Measurements from ENCODE around the gene SP9.

The SP9 gene

DNA sequence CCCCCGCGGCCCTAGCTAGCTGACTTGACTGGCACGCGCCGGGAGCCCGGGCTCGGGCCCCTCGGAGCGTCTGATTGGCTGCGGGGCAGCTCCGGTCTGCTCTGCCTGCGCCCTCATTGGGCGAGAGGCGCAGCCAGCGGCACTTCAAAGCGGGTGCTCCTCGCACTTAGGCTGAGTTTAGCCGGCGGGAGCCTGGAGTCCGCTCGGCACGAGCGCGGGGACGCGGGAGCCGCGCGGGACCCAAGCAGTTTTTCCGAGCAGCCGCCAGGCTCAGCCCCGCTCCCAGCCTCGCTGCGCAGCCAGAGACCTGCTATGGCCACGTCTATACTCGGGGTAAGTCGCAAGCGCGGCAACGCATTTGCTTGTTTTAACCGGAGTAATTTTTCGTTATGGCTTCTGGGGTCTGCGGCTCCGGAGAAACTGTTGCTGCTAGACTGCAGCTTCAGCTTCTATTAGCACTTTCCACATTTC lies at the start of gene SP9:
SP9 (plus strand) TSS at position 174 of the 471 bp plus-strand sequence; CDS start at position 313, 139 bp downstream.
- DNase-seq (ENCODE audit: low spot score), result peak; percentile 91

GRCh38 chr2:174286172-174286571 lies 48.6 kb upstream of the SP9 start:
- DNase-seq (ENCODE audit: low spot score), result peak; percentile 27

- no peak for DNase-seq (ENCODE audit: low spot score)
These were observed 41.8 kb upstream of the SP9 start for GRCh38 chr2:174292908-174293307.

DNA sequence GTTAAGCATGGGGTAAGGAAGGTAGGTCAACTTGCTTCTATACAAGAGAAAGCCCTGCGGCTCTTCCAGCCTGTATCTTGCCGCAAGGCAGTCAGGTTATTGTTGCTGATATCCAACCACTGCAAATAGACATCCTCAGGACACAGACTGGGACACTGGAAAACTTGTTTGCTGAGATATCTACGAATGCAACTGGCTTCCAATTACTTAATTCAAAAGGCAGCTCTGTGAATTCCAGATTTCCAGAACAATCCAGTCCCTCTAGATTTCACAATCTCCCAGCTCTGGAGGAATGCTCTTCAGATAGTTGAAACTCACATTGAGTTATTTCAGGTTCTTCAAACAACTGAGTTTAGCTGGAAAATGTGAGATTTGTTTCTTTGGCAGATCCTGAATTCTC lies 34.6 kb upstream of the SP9 start:
- no peak for DNase-seq (ENCODE audit: low spot score)

DNA sequence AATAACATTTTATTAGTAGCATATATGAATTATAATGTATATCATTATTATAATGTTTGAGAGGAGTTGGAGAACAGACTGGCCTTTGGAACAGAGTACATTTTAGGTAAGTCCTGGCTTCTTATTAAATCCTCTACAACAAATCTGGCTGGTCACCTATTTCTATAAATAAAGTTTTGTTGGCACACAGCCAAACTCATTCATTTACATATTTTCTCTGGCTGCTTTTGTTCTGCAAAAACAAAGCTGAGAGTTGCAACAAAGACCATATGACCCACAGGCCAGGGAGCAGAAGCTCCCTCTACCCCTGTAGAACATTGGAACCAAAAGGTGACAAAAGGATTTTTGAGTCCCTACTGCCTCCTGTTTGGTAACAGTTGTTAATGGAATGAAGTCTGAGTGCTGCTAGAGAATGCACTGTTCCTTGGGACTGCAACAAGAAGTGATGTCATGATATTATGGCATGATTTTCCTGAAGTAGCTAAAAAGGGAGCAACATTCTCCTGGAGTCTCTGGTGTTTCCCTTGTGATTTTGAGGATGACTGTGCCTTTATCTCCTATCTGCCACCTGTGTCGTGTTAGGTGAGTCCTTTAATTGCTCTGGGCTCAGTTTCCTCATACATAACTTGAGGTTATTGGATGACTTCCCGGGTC lies 22.0 kb upstream of the SP9 start:
- DNase-seq (ENCODE audit: low spot score), result no peak

- no peak for DNase-seq (ENCODE audit: low spot score)
These were observed 12.6 kb upstream of the SP9 start for GRCh38 chr2:174322149-174322548.

DNA sequence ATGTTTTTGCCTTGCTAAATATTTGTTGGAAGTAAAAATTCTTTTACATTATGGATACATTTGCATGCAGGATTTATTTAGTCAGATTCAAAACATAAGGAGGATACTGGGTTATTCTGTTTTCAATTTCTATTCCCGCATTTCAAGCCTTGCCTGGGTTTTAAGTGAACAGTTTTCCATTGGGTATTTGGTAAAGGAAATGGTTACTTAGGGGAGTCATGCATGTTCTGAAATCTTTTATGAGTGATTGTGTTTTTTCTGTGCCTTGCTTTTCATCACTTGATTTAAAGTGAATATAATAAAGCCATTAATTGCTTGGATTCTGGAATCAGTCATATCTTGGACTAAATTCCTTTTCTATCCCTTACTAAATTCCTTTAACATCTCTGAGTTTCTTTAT lies 12.0 kb upstream of the SP9 start:
- DNase-seq (ENCODE audit: low spot score), result no peak

DNA sequence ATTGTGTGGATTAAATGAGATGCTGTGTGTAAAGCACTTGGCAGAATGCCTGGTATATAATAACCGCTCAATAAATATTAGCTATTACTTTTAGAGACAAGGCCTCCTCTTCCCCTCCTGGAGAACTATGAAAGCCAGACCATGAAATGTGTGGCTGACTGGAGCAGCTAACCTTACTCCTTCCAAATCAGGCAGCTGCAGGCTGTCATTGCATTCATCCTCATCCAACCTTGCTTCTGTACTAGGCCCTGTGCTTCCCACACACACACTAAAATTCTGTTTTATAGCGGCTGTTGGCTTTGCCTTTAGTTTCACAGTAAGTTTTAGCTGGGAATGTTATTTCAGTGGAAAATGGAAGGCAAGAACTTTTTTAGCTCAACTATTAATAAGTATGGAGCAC lies 10.2 kb upstream of the SP9 start:
- no peak for DNase-seq (ENCODE audit: low spot score)

DNA sequence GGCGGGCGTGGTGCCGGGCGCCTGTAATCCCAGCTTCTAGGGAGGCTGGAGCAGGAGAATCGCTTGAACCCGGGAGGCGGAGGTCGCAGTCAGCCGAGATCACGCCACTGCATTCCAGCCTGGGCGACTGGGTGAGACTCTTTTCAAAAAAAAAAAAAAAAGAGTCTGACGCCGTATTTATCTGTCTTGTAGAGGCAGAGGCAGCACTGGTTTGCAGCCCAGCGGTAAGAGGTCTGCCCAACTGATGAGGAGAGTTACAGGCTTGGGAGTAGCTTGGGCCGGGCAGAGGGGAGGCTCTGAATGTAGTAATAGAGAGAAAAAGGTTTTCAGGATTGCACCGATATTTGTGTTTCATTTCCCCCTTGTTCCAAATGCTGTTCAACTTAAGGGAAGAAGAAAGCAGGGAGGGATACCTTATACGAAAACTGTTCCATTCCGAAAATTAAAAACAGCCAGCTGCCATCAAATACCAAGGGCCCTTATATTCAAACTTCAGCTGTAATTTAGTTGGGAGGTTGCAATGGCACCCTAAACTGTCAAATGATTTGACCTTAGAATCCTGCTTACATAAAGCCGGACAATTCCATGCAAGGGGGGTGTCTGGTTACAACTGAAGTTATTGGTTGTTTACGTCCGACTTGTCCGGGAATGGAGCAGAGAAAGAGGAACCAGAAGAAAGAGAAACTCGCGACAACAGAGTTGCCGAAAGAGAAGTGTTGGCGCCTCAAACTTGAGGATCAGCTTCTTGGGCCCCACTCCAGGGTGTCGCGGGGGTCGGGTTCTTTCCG lies 9.2 kb upstream of the SP9 start:
- peak; percentile 58 for DNase-seq (ENCODE audit: low spot score)

GRCh38 chr2:174326161-174327020 lies 8.4 kb upstream of the SP9 start:
- DNase-seq (ENCODE audit: low spot score), result peak; percentile 45

DNA sequence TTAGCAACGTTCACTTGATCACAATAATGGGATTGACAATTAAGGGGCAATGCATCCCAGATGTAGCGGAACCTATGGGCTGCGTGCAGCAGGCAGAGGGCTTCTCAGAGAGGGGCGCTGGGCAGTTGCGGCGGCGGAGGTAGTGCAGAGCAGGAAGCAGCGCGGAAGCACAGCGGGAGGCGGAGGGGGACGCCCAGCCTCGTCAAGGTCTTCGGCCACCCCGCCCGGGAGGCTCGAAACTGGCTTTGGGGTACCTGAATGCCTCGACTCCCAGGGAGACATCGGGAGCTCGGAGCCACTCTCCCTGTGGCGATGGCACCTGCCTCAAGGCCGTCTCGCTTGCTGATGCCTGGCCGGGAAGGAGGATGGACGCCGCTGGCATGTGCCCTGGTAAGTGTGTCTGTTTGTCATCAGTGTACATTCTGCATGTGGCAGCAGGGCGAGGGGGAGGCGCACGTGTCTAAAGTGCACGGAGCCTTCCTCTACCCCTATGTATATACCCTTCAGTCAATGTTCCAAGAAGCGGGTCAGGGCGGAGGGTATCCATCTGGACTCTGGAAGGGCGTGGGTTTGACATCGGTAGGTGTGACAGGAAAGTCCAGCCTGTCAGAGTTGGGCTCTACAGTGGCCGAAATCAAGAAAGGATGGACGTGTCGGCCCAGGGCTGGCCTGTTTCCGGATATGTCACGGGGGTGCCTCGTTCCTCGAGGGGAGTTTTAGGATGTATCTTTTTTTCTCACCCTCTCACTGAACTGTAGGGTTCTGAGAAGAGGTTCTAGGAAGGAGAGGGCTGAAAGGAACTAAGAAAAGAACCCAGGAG lies 7.5 kb upstream of the SP9 start:
- DNase-seq (ENCODE audit: low spot score), result peak; percentile 23

DNA sequence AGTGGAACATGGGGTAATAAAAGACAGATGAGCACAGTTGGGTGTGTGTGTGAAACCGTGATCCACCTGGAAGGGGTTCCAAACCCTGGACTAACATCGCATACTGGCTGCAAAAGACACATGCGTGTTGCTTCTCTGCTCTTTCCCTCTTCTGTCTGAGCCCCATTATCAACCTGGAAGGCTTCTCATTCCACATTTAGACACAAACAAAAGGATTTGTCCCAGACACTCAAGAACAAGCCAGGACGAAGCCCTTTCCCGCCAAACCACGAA lies 7.0 kb upstream of the SP9 start:
- no peak for DNase-seq (ENCODE audit: low spot score)

GRCh38 chr2:174328114-174328960 lies 6.4 kb upstream of the SP9 start:
- DNase-seq (ENCODE audit: low spot score), result peak; percentile 39

GRCh38 chr2:174328961-174329715 lies 5.6 kb upstream of the SP9 start:
- no peak for DNase-seq (ENCODE audit: low spot score)

GRCh38 chr2:174330945-174331594 lies 3.7 kb upstream of the SP9 start:
- no peak for DNase-seq (ENCODE audit: low spot score)

DNA sequence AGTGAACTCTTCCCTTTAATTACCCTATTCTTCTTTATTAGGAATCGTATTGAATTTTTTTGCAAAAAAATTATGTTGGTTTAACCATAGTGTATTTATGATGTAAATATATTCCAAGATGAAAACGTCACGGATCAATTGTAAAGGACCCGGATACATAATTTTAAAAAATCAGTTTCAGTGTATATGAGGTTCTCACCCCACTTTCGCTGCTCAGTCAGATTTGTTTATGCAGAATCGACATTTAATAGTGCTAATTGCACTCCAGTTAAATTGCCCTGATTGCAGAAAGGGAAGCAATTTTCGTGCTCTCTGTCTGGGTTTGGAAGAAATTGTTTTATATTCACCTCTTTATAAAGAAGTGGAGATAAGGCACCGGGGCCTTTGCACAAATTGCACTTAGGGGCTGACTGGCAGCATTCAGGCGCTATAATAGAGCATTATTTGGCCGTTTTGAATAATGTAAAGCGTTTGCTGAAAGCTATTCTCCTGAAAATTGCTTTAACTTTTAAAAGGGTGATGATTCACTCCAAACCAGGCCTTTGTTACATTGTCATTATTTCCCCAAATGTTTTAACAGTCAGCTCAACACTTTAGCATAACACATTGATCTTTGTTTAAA lies 3.0 kb upstream of the SP9 start:
- no peak for DNase-seq (ENCODE audit: low spot score)

DNA sequence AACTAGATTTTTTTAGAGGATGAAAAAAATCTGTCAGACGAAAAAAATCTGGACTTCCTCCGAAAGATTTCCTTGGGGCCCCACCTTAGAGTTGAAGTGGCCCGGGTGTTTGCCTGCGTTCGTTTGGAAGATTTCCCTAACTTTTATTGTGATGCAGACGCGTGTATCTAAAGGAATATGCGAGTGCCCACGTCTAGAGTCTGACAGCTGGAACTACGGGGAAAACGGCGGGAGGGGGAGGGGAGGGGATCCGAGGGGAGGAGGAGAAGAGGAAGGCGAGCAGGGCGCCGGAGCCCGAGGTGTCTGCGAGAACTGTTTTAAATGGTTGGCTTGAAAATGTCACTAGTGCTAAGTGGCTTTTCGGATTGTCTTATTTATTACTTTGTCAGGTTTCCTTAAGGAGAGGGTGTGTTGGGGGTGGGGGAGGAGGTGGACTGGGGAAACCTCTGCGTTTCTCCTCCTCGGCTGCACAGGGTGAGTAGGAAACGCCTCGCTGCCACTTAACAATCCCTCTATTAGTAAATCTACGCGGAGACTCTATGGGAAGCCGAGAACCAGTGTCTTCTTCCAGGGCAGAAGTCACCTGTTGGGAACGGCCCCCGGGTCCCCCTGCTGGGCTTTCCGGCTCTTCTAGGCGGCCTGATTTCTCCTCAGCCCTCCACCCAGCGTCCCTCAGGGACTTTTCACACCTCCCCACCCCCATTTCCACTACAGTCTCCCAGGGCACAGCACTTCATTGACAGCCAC lies 2.4 kb upstream of the SP9 start:
- no peak for DNase-seq (ENCODE audit: low spot score)

DNA sequence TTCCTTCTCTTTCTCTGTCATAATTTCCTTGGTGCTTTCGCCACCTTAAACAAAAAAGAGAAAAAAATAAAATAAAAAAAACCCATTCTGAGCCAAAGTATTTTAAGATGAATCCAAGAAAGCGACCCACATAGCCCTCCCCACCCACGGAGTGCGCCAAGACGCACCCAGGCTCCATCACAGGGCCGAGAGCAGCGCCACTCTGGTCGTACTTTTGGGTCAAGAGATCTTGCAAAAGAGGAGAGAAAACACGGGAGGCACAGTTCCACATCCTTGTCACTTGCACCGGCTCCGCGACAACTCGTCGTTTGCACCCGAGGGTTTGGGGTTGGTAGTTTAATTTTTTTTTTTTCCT lies 1.8 kb upstream of the SP9 start:
- no peak for DNase-seq (ENCODE audit: low spot score)

Data from iPS-NIHi11 (cell line).